CD4-positive, alpha-beta T cell treated with Interleukin-21 for 1 hour (primary cell): ENCODE results near the gene EIF2S2.
"Not testable (repeated sequence)": the region's sequence is repeated elsewhere in the genome, so short reads cannot be mapped to it uniquely, and the experiment has no call there.

Experiments
- DNase-seq: peaks from one replicate; pipeline ENCODE4 v3.0.0-alpha.2; 2020

The EIF2S2 gene

GRCh38 chr20:34111702-34112599, at the start of gene EIF2S2:
Gene EIF2S2 (minus strand): TSS chr20:34112243. CDS start chr20:34112110, 133 bp downstream.
- DNase-seq, result peak; percentile 97

- DNase-seq, result not testable (repeated sequence)
Observed at GRCh38 chr20:34157697-34158096, 45.7 kb upstream of the EIF2S2 start.

GRCh38 chr20:34155836-34156235, 43.8 kb upstream of the EIF2S2 start:
- DNase-seq, result no peak

- not testable (repeated sequence) for DNase-seq
Observed at GRCh38 chr20:34153169-34153568, 41.1 kb upstream of the EIF2S2 start.

GRCh38 chr20:34152073-34152472, 40.0 kb upstream of the EIF2S2 start:
- DNase-seq, result not testable (repeated sequence)

- DNase-seq, result no peak
Observed at GRCh38 chr20:34150306-34151000, 38.4 kb upstream of the EIF2S2 start.

GRCh38 chr20:34145280-34145819, 33.3 kb upstream of the EIF2S2 start:
- no peak for DNase-seq

GRCh38 chr20:34143951-34144350, 31.9 kb upstream of the EIF2S2 start:
- DNase-seq, result no peak

GRCh38 chr20:34142121-34142520, 30.1 kb upstream of the EIF2S2 start:
- no peak for DNase-seq

- DNase-seq, result no peak
Observed at GRCh38 chr20:34141293-34141692, 29.2 kb upstream of the EIF2S2 start.

GRCh38 chr20:34135525-34136275, 23.7 kb upstream of the EIF2S2 start:
- DNase-seq, result not testable (repeated sequence)

GRCh38 chr20:34133365-34133860, 21.4 kb upstream of the EIF2S2 start:
- DNase-seq, result not testable (repeated sequence)

- DNase-seq, result not testable (repeated sequence)
Observed at GRCh38 chr20:34132943-34133342, 20.9 kb upstream of the EIF2S2 start.

- DNase-seq, result not testable (repeated sequence)
Observed at GRCh38 chr20:34132491-34132890, 20.4 kb upstream of the EIF2S2 start.

GRCh38 chr20:34131491-34131890, 19.4 kb upstream of the EIF2S2 start:
- no peak for DNase-seq

GRCh38 chr20:34129518-34130162, 17.6 kb upstream of the EIF2S2 start:
- peak; percentile 79 for DNase-seq

- DNase-seq, result no peak
Observed at GRCh38 chr20:34127792-34128191, 15.7 kb upstream of the EIF2S2 start.

- no peak for DNase-seq
Observed at GRCh38 chr20:34124469-34125249, 12.6 kb upstream of the EIF2S2 start.

- no peak for DNase-seq
Observed at GRCh38 chr20:34123309-34123708, 11.3 kb upstream of the EIF2S2 start.

- no peak for DNase-seq
Observed at GRCh38 chr20:34122274-34122980, 10.4 kb upstream of the EIF2S2 start.

- DNase-seq, result no peak
Observed at GRCh38 chr20:34120213-34120612, 8.2 kb upstream of the EIF2S2 start.
